ENCODE data around the gene KANK4.

DNA sequence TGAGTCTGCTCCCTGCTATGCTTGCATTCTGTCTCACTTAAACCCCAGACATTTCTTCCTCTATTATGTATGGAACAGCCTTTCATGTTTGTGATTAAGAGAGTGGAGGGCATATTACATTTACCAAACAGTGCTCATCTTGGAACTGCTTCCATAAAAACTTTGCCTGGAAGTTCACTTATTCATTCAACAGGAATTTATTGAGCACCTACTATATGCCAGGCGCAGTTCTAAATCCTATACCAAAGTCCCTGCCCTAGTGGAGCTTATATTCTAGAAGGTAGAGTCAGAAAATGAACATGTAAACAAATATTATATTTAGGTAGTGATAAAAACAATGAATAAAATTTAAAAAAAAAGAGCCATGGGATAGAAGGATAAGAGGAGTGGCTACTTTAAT lies 49.8 kb downstream of the KANK4 start:
- TF ChIP-seq ELF4 (IDR thresholded peaks at IDR 0.05) (no peak), NFRKB (IDR thresholded peaks at IDR 0.05) (no peak), BHLHE40 (IDR thresholded peaks at IDR 0.05; ENCODE audit: borderline replicate concordance) (no peak), SP1 (IDR thresholded peaks at IDR 0.05) (no peak), FOXM1 (IDR thresholded peaks at IDR 0.05; ENCODE audit: borderline replicate concordance) (no peak), TARDBP (IDR thresholded peaks at IDR 0.05) (no peak), ARNT (IDR thresholded peaks at IDR 0.05) (no peak), CTBP1 (IDR thresholded peaks at IDR 0.05; ENCODE audit: borderline replicate concordance) (no peak), HDGF (IDR thresholded peaks at IDR 0.05; ENCODE audit: borderline replicate concordance) (no peak), FOXA1 (IDR thresholded peaks at IDR 0.05) (no peak), SUZ12 (IDR thresholded peaks at IDR 0.05) (no peak), ZNF384 (IDR thresholded peaks at IDR 0.05) (no peak)
- TF ChIP-seq, protein P1, sequence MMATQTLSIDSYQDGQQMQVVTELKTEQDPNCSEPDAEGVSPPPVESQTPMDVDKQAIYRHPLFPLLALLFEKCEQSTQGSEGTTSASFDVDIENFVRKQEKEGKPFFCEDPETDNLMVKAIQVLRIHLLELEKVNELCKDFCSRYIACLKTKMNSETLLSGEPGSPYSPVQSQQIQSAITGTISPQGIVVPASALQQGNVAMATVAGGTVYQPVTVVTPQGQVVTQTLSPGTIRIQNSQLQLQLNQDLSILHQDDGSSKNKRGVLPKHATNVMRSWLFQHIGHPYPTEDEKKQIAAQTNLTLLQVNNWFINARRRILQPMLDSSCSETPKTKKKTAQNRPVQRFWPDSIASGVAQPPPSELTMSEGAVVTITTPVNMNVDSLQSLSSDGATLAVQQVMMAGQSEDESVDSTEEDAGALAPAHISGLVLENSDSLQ (IDR thresholded peaks at IDR 0.05) = no peak

Measured in HEK293T (cell line).